ENCODE results near the gene KIAA0513. TPM values are rescaled to one million over a fixed set of nuclear protein-coding genes. Genes with fewer than 3 reads are reported as not detected.

Gene KIAA0513
- total and polyA plus RNA-seq, 2 donors (not counting 3 experiments of a cell fraction or from before 2014, with no cell fraction given), result 1.8 to 4.3 TPM

DNA sequence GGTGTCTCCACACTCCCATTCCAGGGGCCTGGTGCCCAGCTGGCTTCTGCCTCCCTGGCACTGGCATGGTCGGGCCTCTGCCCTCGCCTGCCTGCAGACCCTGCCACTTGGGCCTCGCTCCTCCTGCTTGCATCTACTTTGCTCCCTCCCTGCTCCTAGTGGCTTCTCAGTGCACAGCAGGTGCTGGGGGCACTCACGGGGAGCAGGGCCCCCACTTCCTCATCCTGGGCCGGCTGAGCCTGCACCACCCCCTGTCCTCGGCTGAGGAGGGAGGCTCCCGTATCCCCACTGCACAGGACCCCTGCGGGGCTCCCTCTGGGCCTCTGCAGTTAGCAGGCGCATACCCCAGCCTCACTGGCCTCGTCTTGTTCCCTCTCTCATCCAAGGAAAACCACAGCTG is 49.4 kb downstream of the KIAA0513 start:
- dilution Hi-C loops (cut with MboI; ENCODE audit: extremely low pct_ligation_motif_present, low sequenced_read_pairs) (no loop called here), intact Hi-C loops (cut with micrococcal nuclease) (no loop called here)
- no peaks in the 10 kb centered on the region for H3K9me1 ChIP-seq (replicated peaks; ENCODE audit: control insufficient read depth, extremely low read depth, insufficient read depth, low read length)
- H3K4me2 ChIP-seq (ENCODE audit: insufficient read depth, low read length), result no peak overlapping the region
- no peaks in the 10 kb centered on the region for H3K79me2 ChIP-seq (ENCODE audit: control insufficient read depth, insufficient read depth, low read length)
- no peaks in the 10 kb centered on the region for H3K36me3 ChIP-seq (ENCODE audit: control insufficient read depth in 2 of 2, extremely low read depth in 1 of 2, insufficient read depth in 2 of 2, low read length in 2 of 2)
- no peak overlapping the region for H3K9ac ChIP-seq (replicated peaks; ENCODE audit: extremely low read depth, insufficient read depth, low read length)
- H4K20me1 ChIP-seq (replicated peaks; ENCODE audit: control insufficient read depth, extremely low read depth, insufficient read depth, low read length), result no peaks in the 10 kb centered on the region
- CTCF ChIA-PET, result interaction anchor here (2.2 to 2.4 kb wide), 2 partner anchors 10 to 21 kb away, joined by 9 to 11 read pairs; no protein-coding TSS in a partner anchor
- no peak overlapping the region for H3K27ac ChIP-seq (ENCODE audit: insufficient read depth, low read depth, low read length)
- POLR2A ChIA-PET, result no interaction called here
- H2AFZ ChIP-seq (ENCODE audit: low read depth, low read length), result no peak overlapping the region
- no peak overlapping the region for H3K4me3 ChIP-seq (replicated peaks in 1 of 3; ENCODE audit: insufficient read depth in 1 of 3, low read depth in 1 of 3, low read length in 3 of 3)
- DNase-seq (ENCODE audit: low read depth, low spot score) (no peak), FAIRE-seq (no peak)
- no peaks in the 10 kb centered on the region for H3K4me1 ChIP-seq (ENCODE audit: control insufficient read depth, extremely low read depth, insufficient read depth, low read length)
- peaks cover 0 to 2% of the 10 kb centered on the region in 2 experiments for H3K27me3 ChIP-seq (ENCODE audit: control insufficient read depth in 2 of 2, insufficient read depth in 2 of 2, low read length in 2 of 2)
- TF ChIP-seq GATA2 (IDR thresholded peaks at IDR 0.05; ENCODE audit: insufficient read depth, insufficient read length, low read depth, low read length), result no peak
- TF ChIP-seq MYC (IDR thresholded peaks at IDR 0.05; ENCODE audit: low read depth, low read length), result no peak
- BruUV-seq (replicated peaks), result no TSS peak
- H3K9me3 ChIP-seq (replicated peaks; ENCODE audit: control insufficient read depth, insufficient read depth, low read length), result no peaks in the 10 kb centered on the region

DNA sequence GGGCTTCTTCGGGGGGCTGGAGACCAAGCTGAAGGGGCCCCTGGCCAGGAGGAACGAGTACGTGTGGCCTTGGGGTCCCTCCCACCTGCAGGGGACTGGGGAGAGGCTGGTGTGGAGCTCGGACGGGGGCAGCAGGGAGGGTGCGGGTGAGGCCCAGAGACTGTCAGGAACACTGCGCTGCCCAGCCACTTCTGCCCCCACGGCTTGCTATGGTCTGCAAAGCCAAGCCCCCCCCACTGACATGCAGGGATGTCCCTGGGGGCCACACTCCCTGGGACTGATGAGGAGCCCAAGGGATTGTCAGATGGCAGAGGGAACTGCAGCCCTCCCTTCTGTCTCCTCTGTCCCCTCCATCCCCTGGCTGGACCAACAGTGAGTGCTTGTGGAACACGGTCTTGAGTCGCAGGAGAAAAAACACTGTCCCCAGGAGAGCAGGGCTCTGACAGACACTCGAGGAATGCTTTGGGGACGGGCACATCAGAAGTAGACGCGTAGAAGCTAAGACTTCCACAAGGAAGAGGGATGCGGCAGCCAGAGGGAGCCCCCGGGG is 50.1 kb downstream of the KIAA0513 start:
- H2AFZ ChIP-seq (ENCODE audit: low read depth, low read length), result no peak overlapping the region
- intact Hi-C loops (cut with micrococcal nuclease) (no loop called here), dilution Hi-C loops (cut with MboI; ENCODE audit: extremely low pct_ligation_motif_present, low sequenced_read_pairs) (no loop called here)
- no TSS peak for BruUV-seq (replicated peaks)
- no peak for TF ChIP-seq FOS (IDR thresholded peaks at IDR 0.05; ENCODE audit: borderline replicate concordance, insufficient read depth, low read length)
- TF ChIP-seq JUN (IDR thresholded peaks at IDR 0.05; ENCODE audit: borderline replicate concordance, insufficient read depth, insufficient read length, low read depth), result no peak
- TF ChIP-seq EZH2 (IDR thresholded peaks at IDR 0.05; ENCODE audit: borderline replicate concordance, low read depth, low read length, severe bottlenecking), result no peak
- FAIRE-seq (no peak), DNase-seq (ENCODE audit: low read depth, low spot score) (no peak)
- peaks cover 2 to 3% of the 10 kb centered on the region in 2 experiments for H3K27me3 ChIP-seq (ENCODE audit: control insufficient read depth in 2 of 2, insufficient read depth in 2 of 2, low read length in 2 of 2)
- no peaks in the 10 kb centered on the region for H3K79me2 ChIP-seq (ENCODE audit: control insufficient read depth, insufficient read depth, low read length)
- H4K20me1 ChIP-seq (replicated peaks; ENCODE audit: control insufficient read depth, extremely low read depth, insufficient read depth, low read length), result no peaks in the 10 kb centered on the region
- no peaks in the 10 kb centered on the region for H3K4me1 ChIP-seq (ENCODE audit: control insufficient read depth, extremely low read depth, insufficient read depth, low read length)
- H3K36me3 ChIP-seq (ENCODE audit: control insufficient read depth in 2 of 2, extremely low read depth in 1 of 2, insufficient read depth in 2 of 2, low read length in 2 of 2), result no peaks in the 10 kb centered on the region
- no peak overlapping the region for H3K9ac ChIP-seq (replicated peaks; ENCODE audit: extremely low read depth, insufficient read depth, low read length)
- ChIA-PET CTCF (interaction anchor here (1.8 kb wide), 1 partner anchor 9 kb away, joined by 6 read pairs; no protein-coding TSS in a partner anchor), POLR2A (interaction anchor here (0.6 kb wide), 1 partner anchor 9 kb away, joined by 3 read pairs; no protein-coding TSS in a partner anchor)
- no peaks in the 10 kb centered on the region for H3K9me1 ChIP-seq (replicated peaks; ENCODE audit: control insufficient read depth, extremely low read depth, insufficient read depth, low read length)
- H3K9me3 ChIP-seq (replicated peaks; ENCODE audit: control insufficient read depth, insufficient read depth, low read length), result no peaks in the 10 kb centered on the region
- no peak overlapping the region for H3K4me3 ChIP-seq (replicated peaks in 1 of 3; ENCODE audit: insufficient read depth in 1 of 3, low read depth in 1 of 3, low read length in 3 of 3)
- H3K4me2 ChIP-seq (ENCODE audit: insufficient read depth, low read length), result no peak overlapping the region
- H3K27ac ChIP-seq (ENCODE audit: insufficient read depth, low read depth, low read length), result no peak overlapping the region

All from endothelial cell of umbilical vein (primary cell).